H1 (cell line): ENCODE measurements around the gene POLRMT. TPM values are rescaled to one million over a fixed set of nuclear protein-coding genes. Genes with fewer than 3 reads are reported as not detected.

Experiments used
- CTCF ChIA-PET: fragments of 300-600 bp; sonication (Branson Sonifier 250); formaldehyde crosslinking; loops from one replicate; lab custom pipeline; 2021; ENCODE audit not compliant: partially characterized antibody; lab: Charles Lee
- POLR2A ChIA-PET: fragments of 300-600 bp; sonication (Branson Sonifier 250); formaldehyde crosslinking; loops from one replicate; lab custom pipeline; 2021; ENCODE audit warnings: inconsistent platforms; ENCODE audit not compliant: partially characterized antibody; lab: Charles Lee
- DNase-seq, 2 experiments: peaks; one replicate each; pipeline versions ENCODE4 v3.0.0 to v3.0.0-alpha.2; 2010 to 2022; ENCODE audit warnings: low spot score in 2 of 2, low read depth in 1 of 2, mixed read lengths in 1 of 2
- FAIRE-seq: peaks from 2 replicates; lab custom pipeline; 2011; peaks lifted over from hg19 to GRCh38; lab: Jason Lieb, UNC
- H2AFZ ChIP-seq: 2 replicates; pipeline ENCODE4 v1.8.1; 2012; ENCODE audit warnings: low read length, inconsistent platforms
- H2AK5ac ChIP-seq: 2 replicates; pipeline ENCODE4 v1.6.1; 2013; ENCODE audit warnings: low read depth, low read length
- H2BK120ac ChIP-seq: replicated peaks from 2 replicates; pipeline ENCODE3; 2013; ENCODE audit warnings: low read depth, low read length, inconsistent platforms
- H2BK12ac ChIP-seq: 2 replicates; pipeline ENCODE4 v1.6.1; 2013; ENCODE audit warnings: low read depth, low read length
- H2BK15ac ChIP-seq: 2 replicates; pipeline ENCODE4 v1.6.1; 2013; ENCODE audit warnings: low read length
- H2BK20ac ChIP-seq: 2 replicates; pipeline ENCODE4 v1.6.1; 2013; ENCODE audit warnings: low read length
- H2BK5ac ChIP-seq: 2 replicates; pipeline ENCODE4 v1.6.1; 2013; ENCODE audit warnings: low read depth, low read length
- H3K14ac ChIP-seq: 2 replicates; pipeline ENCODE4 v1.6.1; 2013; ENCODE audit warnings: inconsistent platforms; ENCODE audit not compliant: insufficient read length
- H3K18ac ChIP-seq: 2 replicates; pipeline ENCODE4 v1.6.1; 2013; ENCODE audit warnings: low read length; ENCODE audit errors: extremely low read depth
- H3K23ac ChIP-seq: 2 replicates; pipeline ENCODE4 v1.6.1; 2013; ENCODE audit warnings: inconsistent platforms; ENCODE audit not compliant: insufficient read length
- H3K23me2 ChIP-seq: 2 replicates; pipeline ENCODE4 v1.6.1; 2013; ENCODE audit warnings: low read depth, low read length
- H3K27ac ChIP-seq: 2 replicates; pipeline ENCODE4 v1.6.1; 2011; ENCODE audit warnings: low read depth, low read length, inconsistent platforms
- H3K27me3 ChIP-seq, 4 experiments: replicated peaks in 1 of 4; 1 replicate in 1 of 4; 2 replicates in 3 of 4; pipeline versions ENCODE4 v1.6.1 to v1.8.1; 2011 to 2013; ENCODE audit warnings: low read length in 3 of 4, mild to moderate bottlenecking in 3 of 4, inconsistent platforms in 2 of 4, mixed read lengths in 2 of 4, moderate library complexity in 1 of 4; ENCODE audit not compliant: control insufficient read depth in 3 of 4, insufficient read depth in 3 of 4; ENCODE audit errors: extremely low read depth in 1 of 4
- H3K36me3 ChIP-seq, 4 experiments: 2 replicates each; pipeline versions ENCODE4 v1.6.1 to v1.8.1; 2011 to 2013; ENCODE audit warnings: mild to moderate bottlenecking in 4 of 4, low read length in 3 of 4, moderate library complexity in 2 of 4, control low read depth in 1 of 4, inconsistent platforms in 1 of 4; ENCODE audit not compliant: insufficient read depth in 4 of 4, control insufficient read depth in 2 of 4
- H3K4ac ChIP-seq: replicated peaks from 2 replicates; pipeline ENCODE3; 2013; ENCODE audit warnings: low read length, low read depth, mixed read lengths, inconsistent platforms; ENCODE audit not compliant: insufficient read length
- H3K4me1 ChIP-seq, 4 experiments: replicated peaks in 1 of 4; 1 replicate in 1 of 4; 2 replicates in 3 of 4; pipeline versions ENCODE4 v1.6.1 to v1.8.1; 2011 to 2013; ENCODE audit warnings: low read length in 3 of 4, inconsistent platforms in 2 of 4, mixed read lengths in 1 of 4; ENCODE audit not compliant: insufficient read depth in 4 of 4, control insufficient read depth in 3 of 4
- H3K4me2 ChIP-seq, 2 experiments: 2 replicates each; pipeline versions ENCODE4 v1.6.1 to v1.8.1; 2011 to 2013; ENCODE audit warnings: low read depth in 2 of 2, low read length in 2 of 2, control low read depth in 1 of 2, inconsistent platforms in 1 of 2, mild to moderate bottlenecking in 1 of 2; ENCODE audit not compliant: insufficient read depth in 1 of 2
- H3K4me3 ChIP-seq, 4 experiments: fragments of 200-600, 300-600 bp in 1 of 4; sonication (generic), shearing (Covaris generic), sonication (Bioruptor Twin) in 1 of 4; 2 replicates each; pipeline versions ENCODE4 v1.5.1 to v1.8.1; 2011 to 2016; ENCODE audit warnings: low read length in 4 of 4, low read depth in 3 of 4, control low read depth in 2 of 4, inconsistent platforms in 2 of 4, mild to moderate bottlenecking in 2 of 4, mixed read lengths in 1 of 4, moderate library complexity in 1 of 4; ENCODE audit not compliant: insufficient read depth in 2 of 4; ENCODE audit errors: extremely low read depth in 1 of 4
- H3K56ac ChIP-seq: replicated peaks from 2 replicates; pipeline ENCODE3; 2013; ENCODE audit warnings: low read depth, mild to moderate bottlenecking, mixed read lengths, low read length, inconsistent platforms; ENCODE audit not compliant: insufficient read length
- H3K79me1 ChIP-seq: 2 replicates; pipeline ENCODE4 v1.6.1; 2013; ENCODE audit warnings: low read depth, low read length, control low read depth
- H3K79me2 ChIP-seq, 2 experiments: 2 replicates each; pipeline versions ENCODE4 v1.6.1 to v1.8.1; 2012 to 2013; ENCODE audit warnings: low read length in 2 of 2, mild to moderate bottlenecking in 2 of 2, inconsistent platforms in 1 of 2; ENCODE audit not compliant: insufficient read depth in 2 of 2, control insufficient read depth in 1 of 2
- H3K9ac ChIP-seq, 4 experiments: replicated peaks in 1 of 4; 1 replicate in 1 of 4; 2 replicates in 3 of 4; pipeline versions ENCODE4 v1.6.1 to v1.8.1; 2011 to 2013; ENCODE audit warnings: low read depth in 3 of 4, low read length in 3 of 4, control low read depth in 2 of 4, mild to moderate bottlenecking in 2 of 4, moderate library complexity in 2 of 4, inconsistent platforms in 1 of 4; ENCODE audit errors: extremely low read depth in 1 of 4
- H3K9me3 ChIP-seq, 2 experiments: 2 replicates each; pipeline versions ENCODE4 v1.6.1 to v1.8.1; 2012 to 2013; ENCODE audit warnings: mild to moderate bottlenecking in 2 of 2, moderate library complexity in 2 of 2, control low read depth in 1 of 2, inconsistent platforms in 1 of 2, low read depth in 1 of 2, low read length in 1 of 2, mixed read lengths in 1 of 2; ENCODE audit not compliant: insufficient read depth in 2 of 2
- H4K20me1 ChIP-seq, 2 experiments: replicated peaks in 1 of 2; 2 replicates each; pipeline versions ENCODE3 to v1.8.1; 2011 to 2013; ENCODE audit warnings: inconsistent platforms in 2 of 2, low read length in 2 of 2, mild to moderate bottlenecking in 1 of 2; ENCODE audit not compliant: insufficient read depth in 2 of 2, control insufficient read depth in 1 of 2
- H4K5ac ChIP-seq: 2 replicates; pipeline ENCODE4 v1.6.1; 2013; ENCODE audit warnings: low read length, low read depth, mixed read lengths, inconsistent platforms; ENCODE audit not compliant: insufficient read length
- H4K8ac ChIP-seq: 2 replicates; pipeline ENCODE4 v1.8.0; 2013; ENCODE audit warnings: mild to moderate bottlenecking, moderate library complexity, low read length, inconsistent platforms; ENCODE audit not compliant: insufficient read depth; ENCODE audit errors: extremely low read depth
- H4K91ac ChIP-seq: replicated peaks from 2 replicates; pipeline ENCODE3; 2013; ENCODE audit warnings: low read length, mixed read lengths, inconsistent platforms; ENCODE audit not compliant: insufficient read length
- KDM1A ChIP-seq: fragments of 200-600, 300-600 bp; sonication (generic); IDR thresholded peaks from 2 replicates; pipeline ENCODE4 v1.7.1; 2016; ENCODE audit warnings: mild to moderate bottlenecking, low read length, borderline replicate concordance
- RFX5 ChIP-seq: IDR thresholded peaks from 2 replicates; pipeline ENCODE4 v1.6.1; 2011; ENCODE audit warnings: low read depth, low read length, improper control_type of control experiment, borderline replicate concordance
- WGBS, 2 experiments: shearing (Covaris generic) in 1 of 2; methylation state at CpG; one replicate each; pipeline versions ENCODE4 v1.1.6 to v1.1.7; 2013 to 2015; ENCODE audit warnings: low lambda C conversion rate in 2 of 2, mixed read lengths in 2 of 2, inconsistent platforms in 1 of 2, low coverage in 1 of 2, missing lambda C conversion rate in 1 of 2; ENCODE audit not compliant: insufficient replicate concordance in 2 of 2, insufficient coverage in 1 of 2, insufficient read length in 1 of 2; ENCODE audit errors: extremely low coverage in 1 of 2, missing lambda C conversion rate in 1 of 2; 5-methylcytosine and 5-hydroxymethylcytosine counted together
- polyA plus RNA-seq, 7 experiments: library from polyadenylated mRNA; depleted of rRNA in 3 of 7; stranded (reverse) in 5 of 7; unstranded in 2 of 7; fragments of >200 nt in 5 of 7; fragments of 200-250 nt in 2 of 7; gene quantifications; 1 replicate in 5 of 7; 2 replicates in 1 of 7; 4 replicates in 1 of 7; pipeline versions ENCODE4 v1.2.1 to v1.2.3, GENCODE V29; 2011 to 2013; ENCODE audit warnings: missing spikeins in 2 of 7, mixed read lengths in 2 of 7
- total RNA-seq: library from RNA; stranded (reverse); fragmentation: NEBNext Ultra II Directional; extraction: Animal tissue kit (Norgen Biotek cat#: 25700); gene quantifications from 2 replicates; pipeline ENCODE4 v1.2.1, GENCODE V29; 2021

Gene POLRMT
- total and polyA plus RNA-seq, 2 of the 8 experiments (the other 6 are each of a cell fraction or from before 2014, with no cell fraction given), result 93.0 to 111 TPM

- Histone ChIP-seq H4K91ac (no peak overlapping the region), H3K4me2 (peak overlapping the region; percentile 33 to 64; a peak in 3 of 4 replicates), H2BK15ac (no peak overlapping the region), H3K27ac (no peak overlapping the region), H2BK120ac (no peak overlapping the region), H3K14ac (no peak overlapping the region), H3K9ac (no peak overlapping the region), H3K79me1 (no peaks in the 10 kb centered on the region), H3K23me2 (peaks cover 2% of the 10 kb centered on the region; the same call in 1 of the 2 replicates), H3K4ac (no peak overlapping the region), H3K36me3 (peaks cover 0 to 4% (median 0%) of the 10 kb centered on the region in 4 experiments; a peak in 1 of 8 replicates), H2BK12ac (no peak overlapping the region), H3K4me1 (peaks cover 0 to 6% (median 1%) of the 10 kb centered on the region in 4 experiments; a peak in 3 of 7 replicates), H3K18ac (no peak overlapping the region), H3K79me2 (no peaks in the 10 kb centered on the region), H3K27me3 (peaks cover 23 to 39% (median 31%) of the 10 kb centered on the region in 4 experiments), H2AK5ac (no peak overlapping the region), H4K5ac (no peak overlapping the region), H3K4me3 (peak overlapping the region in 1 of 4 experiments; percentile 53; a peak in 3 of 8 replicates), H2BK20ac (no peak overlapping the region), H4K8ac (no peak overlapping the region), H2AFZ (no peak overlapping the region), H3K9me3 (no peaks in the 10 kb centered on the region), H3K56ac (no peak overlapping the region), H2BK5ac (no peak overlapping the region), H4K20me1 (peaks cover 4 to 13% of the 10 kb centered on the region in 2 experiments), H3K23ac (no peak overlapping the region)
- TF ChIP-seq KDM1A (no peak), RFX5 (no peak)
- 41% methylated on average over 13 of the region's 41 CpGs; no CpG with 5 or more reads in 1 of the 2 experiments for WGBS, 2 experiments
- DNase-seq (no peak), FAIRE-seq (no peak)
- ChIA-PET POLR2A (interaction anchor here (1.2 kb wide), 2 partner anchors 13 to 18 kb away, joined by 3 to 4 read pairs; no protein-coding TSS in a partner anchor), CTCF (no interaction called here)
Observed at GRCh38 chr19:590750-591098, 42.6 kb downstream of the POLRMT start.
